HT1080 (cell line): ENCODE results near the gene IFFO2. TPM values are rescaled to one million over a fixed set of nuclear protein-coding genes. Genes with fewer than 3 reads are reported as not detected.

ENCODE experiments used
- DNase-seq: peaks from one replicate; pipeline ENCODE4 v3.0.0-alpha.2; 2015; ENCODE audit warnings: low read depth
- total RNA-seq: library from RNA; depleted of rRNA; stranded (reverse); fragments of >200 nt; shearing (Covaris generic); gene quantifications from 2 replicates; pipeline ENCODE4 v1.2.3, GENCODE V29; 2014

The IFFO2 gene
- total RNA-seq, 1 experiment from 2014 or later, result 34.6 TPM

- no peak for DNase-seq
These were observed 18.9 kb downstream of the IFFO2 start for GRCh38 chr1:18937539-18937938.

DNA sequence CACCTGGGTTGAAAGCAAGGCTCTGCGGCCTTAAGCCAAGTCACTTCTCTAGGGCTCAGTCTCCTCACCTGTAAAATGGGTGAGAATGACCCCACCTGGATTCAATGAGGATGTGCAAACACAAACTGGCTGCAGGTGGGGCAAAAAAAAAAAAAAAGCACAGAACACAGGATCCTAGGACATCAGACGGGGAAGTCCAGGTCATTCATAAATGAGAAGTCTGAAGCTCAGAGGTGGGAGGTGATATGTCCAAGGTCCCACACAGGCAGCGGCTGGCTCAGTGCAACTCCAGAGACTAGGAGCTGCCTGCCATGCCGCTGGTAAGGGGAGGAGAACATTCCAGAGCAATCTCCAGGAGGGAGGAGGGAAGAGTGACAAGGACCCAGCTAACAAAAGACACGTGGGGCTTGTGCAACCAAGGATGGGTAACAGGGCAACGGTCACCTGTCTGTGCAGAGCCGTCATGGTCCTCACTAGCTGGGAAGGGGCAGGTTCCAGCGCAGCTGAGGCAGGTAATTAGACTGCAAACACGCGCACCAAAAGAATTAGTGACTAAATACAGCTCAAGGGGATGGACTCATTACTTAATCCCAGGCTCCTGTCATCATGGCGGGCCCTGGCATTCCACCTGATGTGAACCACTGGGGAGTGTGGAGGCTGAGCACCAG lies 19.5 kb downstream of the IFFO2 start:
- no peak for DNase-seq

GRCh38 chr1:18936471-18936813 lies 20.0 kb downstream of the IFFO2 start:
- no peak for DNase-seq

DNA sequence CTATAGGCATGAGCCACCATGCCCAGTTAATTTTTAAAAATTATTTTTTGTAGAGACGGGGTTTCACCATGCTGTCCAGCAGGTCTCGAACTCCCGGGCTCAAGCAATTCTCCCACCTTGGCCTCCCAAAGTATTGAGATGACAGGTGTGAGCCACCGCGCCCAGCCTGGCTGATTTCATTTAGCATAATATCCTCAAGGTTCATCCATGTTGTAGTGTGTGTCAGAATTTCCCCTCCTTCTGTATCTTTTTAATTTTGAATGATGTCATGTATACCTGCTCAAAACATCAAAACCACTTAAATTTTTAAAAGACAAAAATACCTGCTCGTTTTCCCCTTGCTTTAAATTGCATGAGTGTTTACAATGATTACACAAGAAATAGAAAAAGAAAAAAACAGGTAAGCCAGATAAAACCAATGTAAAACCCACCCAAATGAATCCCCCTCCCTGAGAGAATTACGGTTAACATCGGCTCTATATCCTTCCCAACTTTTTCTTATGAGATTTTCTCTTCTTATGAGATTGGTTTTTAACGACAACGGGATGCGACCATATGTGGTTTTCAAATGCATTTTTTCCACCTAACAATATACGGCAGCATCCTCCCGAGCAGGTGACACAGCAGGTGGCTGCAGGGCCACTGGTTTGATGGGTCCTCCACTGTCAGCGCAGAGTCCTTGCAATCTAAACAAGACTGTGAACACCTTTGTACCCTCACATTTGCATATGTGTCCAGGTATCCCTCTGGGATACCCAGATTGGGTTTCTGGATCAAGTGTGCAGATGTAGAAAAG lies 22.1 kb downstream of the IFFO2 start:
- DNase-seq, result no peak

DNA sequence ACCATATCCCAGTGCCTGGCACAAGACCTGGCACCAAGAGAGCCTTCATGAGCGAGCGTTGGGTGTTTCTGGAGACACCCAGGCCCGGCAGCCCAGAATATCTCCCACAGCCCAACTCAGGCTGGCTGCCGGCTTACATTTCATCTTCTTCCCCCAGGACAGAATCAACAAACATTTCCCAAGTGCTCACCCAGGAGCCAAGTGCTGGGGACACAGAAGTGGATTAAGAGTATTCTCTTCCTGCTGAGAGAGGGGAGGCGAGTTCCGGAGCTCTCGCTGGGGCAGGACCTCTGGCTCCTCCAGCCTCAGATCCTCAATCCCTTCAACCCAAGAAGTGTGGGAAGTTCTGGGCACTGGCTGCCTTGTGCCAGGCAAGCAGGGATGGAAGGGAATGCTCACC lies 23.6 kb downstream of the IFFO2 start:
- DNase-seq, result no peak

- peak; percentile 47 for DNase-seq
These were observed 24.1 kb downstream of the IFFO2 start for GRCh38 chr1:18932387-18932786.

- no peak for DNase-seq
These were observed 24.7 kb downstream of the IFFO2 start for GRCh38 chr1:18931730-18932129.

DNA sequence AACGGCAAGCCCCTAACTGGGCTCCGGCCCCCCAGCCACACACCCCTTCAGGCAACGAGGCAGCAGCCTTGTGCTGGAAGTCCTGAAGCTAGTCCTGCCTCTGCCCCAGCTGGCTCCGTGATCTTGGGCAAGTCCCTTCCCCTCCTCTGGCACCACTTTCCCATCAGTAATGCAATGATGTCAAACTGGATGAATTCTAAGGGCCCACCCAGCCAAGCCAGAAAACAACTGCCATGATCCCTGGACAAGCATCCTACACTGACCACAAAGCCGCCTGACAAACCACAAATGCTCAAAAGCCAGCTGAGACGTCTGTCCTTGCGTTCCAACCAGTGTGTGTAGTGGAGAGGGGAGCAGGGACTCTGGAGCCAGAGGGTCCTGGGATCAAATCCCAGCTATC lies 26.8 kb downstream of the IFFO2 start:
- peak; percentile 45 for DNase-seq

GRCh38 chr1:18928985-18929384 lies 27.5 kb downstream of the IFFO2 start:
- DNase-seq, result no peak

DNA sequence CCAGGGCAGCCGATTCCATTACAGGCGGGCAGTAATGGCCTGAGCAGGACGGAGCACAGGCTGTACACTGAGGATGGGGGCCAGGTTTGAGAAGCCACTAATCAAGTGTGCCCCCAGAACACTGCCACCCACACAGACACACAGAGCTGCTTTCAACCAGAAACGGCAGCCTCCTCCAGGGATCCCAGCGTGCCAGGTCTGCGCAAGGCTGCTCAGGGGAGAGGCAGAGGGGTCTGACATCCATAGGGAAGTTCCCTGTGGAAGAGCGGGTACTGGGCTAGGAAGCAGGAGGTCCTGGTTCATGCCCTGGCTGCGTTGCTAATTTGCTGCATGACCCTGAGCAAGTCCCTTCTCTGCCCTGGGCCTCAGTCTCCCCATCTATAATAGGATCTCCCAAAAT lies 28.1 kb downstream of the IFFO2 start:
- DNase-seq, result no peak

DNA sequence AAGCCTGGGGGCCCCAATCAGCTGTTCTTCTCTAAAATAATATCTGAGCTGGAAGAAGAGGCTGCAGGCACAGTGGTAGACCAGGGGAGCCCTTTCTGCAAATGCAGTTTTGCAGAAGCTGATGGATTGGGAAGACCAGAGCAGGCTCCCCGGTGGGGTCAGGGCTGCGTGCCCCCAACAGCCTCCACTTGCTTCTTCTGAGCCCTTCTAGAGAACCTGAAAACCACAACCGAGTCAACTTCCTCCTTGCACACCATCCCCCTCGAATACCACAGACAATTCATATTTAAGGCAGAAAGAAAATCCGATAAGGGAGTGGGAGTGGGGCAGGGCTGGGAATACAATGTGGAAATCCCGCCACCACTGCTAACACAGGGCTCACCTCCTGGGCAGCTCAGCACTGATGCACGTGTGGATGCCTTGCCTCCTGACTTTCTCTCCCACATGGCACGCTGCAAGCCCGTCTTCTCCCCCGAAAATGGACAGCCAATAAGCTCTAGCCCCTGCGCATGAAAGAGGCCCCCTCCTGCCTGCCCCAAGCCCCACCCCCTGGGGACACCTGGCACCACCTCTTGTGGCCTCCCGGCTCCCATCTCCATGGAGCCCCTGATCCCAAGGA lies 28.7 kb downstream of the IFFO2 start:
- DNase-seq, result peak; percentile 92

DNA sequence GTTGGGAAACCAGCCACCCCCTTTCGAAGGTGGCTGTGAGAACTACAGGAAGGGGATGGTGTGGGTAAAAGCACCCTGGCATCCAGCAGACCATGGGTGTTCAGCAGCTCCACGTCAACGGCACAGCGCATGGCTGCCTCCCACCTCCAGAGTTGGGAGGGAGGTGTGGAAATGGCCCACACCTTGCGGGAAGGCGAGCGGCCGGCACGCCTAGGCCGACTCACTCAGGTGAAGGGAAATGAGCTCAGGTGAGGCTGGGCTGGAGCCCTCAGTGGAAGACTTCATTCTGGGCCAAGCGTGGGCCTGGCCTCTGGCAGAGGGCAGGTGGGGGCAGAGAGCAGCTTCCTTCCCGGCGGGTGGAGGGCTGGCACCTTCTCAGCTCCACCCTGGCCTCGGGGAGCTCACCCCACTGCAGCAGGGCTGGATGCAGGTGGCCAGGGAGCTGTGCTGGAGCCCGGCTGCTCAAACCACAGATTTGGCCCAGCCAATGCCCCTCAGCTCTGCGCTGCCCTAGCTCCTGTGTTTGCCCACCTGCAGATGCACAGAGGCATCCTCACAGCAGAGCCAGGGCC lies 29.3 kb downstream of the IFFO2 start:
- DNase-seq, result no peak

GRCh38 chr1:18926315-18927081 lies 30.0 kb downstream of the IFFO2 start:
- peak; percentile 98 for DNase-seq

DNA sequence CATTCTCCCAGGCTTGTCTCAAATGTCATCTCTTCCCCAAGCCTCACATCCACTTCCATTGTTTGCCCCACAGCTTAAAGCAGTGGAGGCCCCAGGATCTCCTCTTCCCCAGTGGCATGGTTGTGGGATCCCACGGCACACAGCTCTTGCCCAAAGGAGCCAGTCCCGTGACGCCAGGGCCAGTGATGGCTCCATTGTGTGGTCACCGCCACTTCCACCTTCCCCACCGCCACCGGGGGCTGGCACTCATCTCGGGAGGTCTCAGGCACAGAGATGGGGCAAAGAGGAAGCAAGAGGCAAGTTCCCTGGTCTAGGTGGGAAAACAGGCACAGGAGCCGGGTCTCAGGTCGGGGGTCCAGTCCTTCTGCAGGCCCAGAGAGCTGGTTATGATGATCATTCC lies 31.2 kb downstream of the IFFO2 start:
- no peak for DNase-seq

- DNase-seq, result no peak
These were observed 32.2 kb downstream of the IFFO2 start for GRCh38 chr1:18924221-18924691.

- DNase-seq, result no peak
These were observed 32.7 kb downstream of the IFFO2 start for GRCh38 chr1:18923756-18924211.

DNA sequence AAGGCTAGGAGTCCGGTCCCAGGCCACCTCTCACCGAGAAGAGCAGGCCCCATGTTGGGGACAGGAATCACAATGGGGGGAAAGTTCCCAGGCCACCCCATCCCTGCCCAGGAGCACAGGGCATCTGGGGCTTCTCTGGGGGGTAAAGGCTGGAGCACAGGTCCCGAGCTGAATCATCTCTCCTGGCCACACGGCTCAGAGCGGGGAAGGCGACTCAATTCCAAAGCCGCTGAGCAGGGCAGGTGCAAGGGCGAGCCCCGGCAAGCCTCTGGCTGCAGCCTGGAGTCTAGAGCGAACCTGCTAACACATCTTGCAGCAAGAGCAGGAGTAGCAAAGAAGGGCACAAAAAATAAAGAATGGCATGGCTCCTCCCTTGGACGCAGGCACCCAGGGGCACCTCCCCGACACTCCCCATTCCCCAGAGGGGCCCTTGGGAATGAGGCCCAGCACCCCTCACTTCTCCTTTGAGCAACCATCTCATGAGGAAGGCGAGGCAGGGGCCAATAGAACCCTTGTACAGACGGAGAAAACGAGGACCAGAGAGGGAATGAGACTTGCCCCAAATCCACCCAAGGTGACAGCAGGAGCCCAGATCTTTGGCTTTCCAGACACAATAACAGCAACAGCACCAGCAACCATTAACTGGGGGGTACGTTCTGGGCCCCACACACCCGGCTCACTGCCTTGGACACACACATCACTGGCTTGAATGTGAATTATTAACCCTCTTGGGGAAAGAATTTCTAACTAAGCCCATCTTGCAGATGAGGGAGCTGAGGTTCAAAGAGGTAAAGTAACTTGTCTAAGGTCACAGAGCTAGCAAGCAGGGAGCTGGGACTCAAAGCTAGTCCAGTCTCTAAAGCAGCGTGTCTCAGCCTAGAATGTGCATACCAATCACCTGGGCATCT lies 33.4 kb downstream of the IFFO2 start:
- DNase-seq, result no peak

DNA sequence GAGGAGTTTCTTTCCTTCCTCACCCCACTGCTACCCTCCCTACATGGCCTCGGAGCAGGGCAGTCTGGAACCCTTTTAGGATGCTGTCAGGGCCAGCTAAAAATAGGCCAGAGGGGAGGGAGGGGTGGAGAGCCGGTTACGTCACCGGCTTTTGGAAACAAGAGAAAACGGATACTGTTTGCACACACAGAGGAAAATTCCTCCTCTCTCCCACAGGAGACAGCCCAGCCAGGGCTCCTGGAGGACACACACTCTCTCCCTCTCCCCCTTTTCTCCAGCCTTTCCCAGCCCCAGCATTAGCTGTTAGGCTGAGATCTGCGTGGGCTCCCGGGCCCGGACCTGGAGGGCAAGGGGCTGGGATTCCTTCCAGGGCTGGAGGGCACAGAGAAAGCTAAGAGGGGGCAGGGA lies 34.2 kb downstream of the IFFO2 start:
- DNase-seq, result peak; percentile 75

GRCh38 chr1:18921516-18922251 lies 34.8 kb downstream of the IFFO2 start:
- no peak for DNase-seq
